ENCODE data around the gene MAP2K1. TPM values are rescaled to one million over a fixed set of nuclear protein-coding genes. Genes with fewer than 3 reads are reported as not detected.

MAP2K1 gene
- total and polyA plus RNA-seq, 2 of the 4 experiments (the other 2 are of a cell fraction) = 34.7 to 37.8 TPM

GRCh38 chr15:66472176-66472999, 85.7 kb downstream of the MAP2K1 start:
- H3K79me1 ChIP-seq (ENCODE audit: low read depth in 1 of 2, low read length in 2 of 2) = peaks cover 25 to 39% of the 10 kb centered on the region in 2 experiments
- H3K27me3 ChIP-seq (ENCODE audit: control insufficient read depth, insufficient read depth, low read length) = no peaks in the 10 kb centered on the region
- ChIA-PET CTCF (interaction anchor here (0.9 to 1.4 kb wide), 2 partner anchors 9 to 25 kb away, joined by 3 read pairs; no protein-coding TSS in a partner anchor), POLR2A (ENCODE audit: unreplicated experiment) (interaction anchor here (0.6 kb wide), 1 partner anchor 14 kb away, joined by 3 read pairs; no protein-coding TSS in a partner anchor)
- DNase-seq (peak; percentile 50), ATAC-seq (ENCODE audit: low read depth) (peak; percentile 60)
- no peak overlapping the region for H3K18ac ChIP-seq (ENCODE audit: low read depth, low read length)
- H2BK20ac ChIP-seq (ENCODE audit: low read depth, low read length) = no peak overlapping the region
- H4K5ac ChIP-seq (ENCODE audit: low read depth, low read length) = no peak overlapping the region
- no peak overlapping the region for H2AK9ac ChIP-seq (replicated peaks; ENCODE audit: low read depth, low read length, poor library complexity)
- no peak overlapping the region for H3K9ac ChIP-seq (ENCODE audit: low read depth, low read length)
- H2BK15ac ChIP-seq (ENCODE audit: low read depth, low read length) = no peak overlapping the region
- peaks cover 1% of the 10 kb centered on the region; the same call in 1 of the 2 replicates for H3K36me3 ChIP-seq (ENCODE audit: control insufficient read depth, insufficient read depth, low read length)
- no peak overlapping the region for H3K4me3 ChIP-seq (ENCODE audit: insufficient read depth, low read depth, low read length)
- H3K4ac ChIP-seq (ENCODE audit: low read depth, low read length) = peak overlapping the region; percentile 15; the same call in 1 of the 2 replicates
- no peaks in the 10 kb centered on the region for H3K9me3 ChIP-seq (ENCODE audit: control insufficient read depth, insufficient read depth, low read length)
- no peak overlapping the region for H3K27ac ChIP-seq (ENCODE audit: insufficient read depth, low read length)
- H3K23ac ChIP-seq (ENCODE audit: low read depth, low read length) = peak overlapping the region; percentile 18; the same call in 1 of the 2 replicates
- intact Hi-C loops (cut with micrococcal nuclease) = no loop called here
- H3K14ac ChIP-seq (replicated peaks; ENCODE audit: low read depth, low read length) = 0 out of 2 replicates have a peak overlapping the region, but pooled peaks have one; percentile 56
- H3K4me2 ChIP-seq (ENCODE audit: low read depth, low read length) = peak overlapping the region; percentile 23; the same call in 1 of the 2 replicates
- peaks cover 2% of the 10 kb centered on the region for H4K20me1 ChIP-seq (ENCODE audit: insufficient read depth, low read length)
- H2BK5ac ChIP-seq (ENCODE audit: low read depth, low read length, poor library complexity, severe bottlenecking) = no peak overlapping the region
- H2AFZ ChIP-seq (replicated peaks; ENCODE audit: low read length, poor library complexity) = no peak overlapping the region
- peaks cover 7% of the 10 kb centered on the region; the same call in 1 of the 2 replicates for H3K9me1 ChIP-seq (ENCODE audit: insufficient read depth, low read length)
- in situ Hi-C loops (cut with MboI; ENCODE audit: low sequenced_read_pairs) = no loop called here
- H3K4me1 ChIP-seq (ENCODE audit: control insufficient read depth, insufficient read depth, low read length) = peaks cover 9% of the 10 kb centered on the region
- no peak overlapping the region for H3K56ac ChIP-seq (ENCODE audit: extremely low read depth, insufficient read depth, low read length)
- no TSS peak for BruUV-seq (replicated peaks)
- no peak overlapping the region for H4K91ac ChIP-seq (ENCODE audit: insufficient read depth, low read depth, low read length)
- H2AK5ac ChIP-seq (ENCODE audit: low read depth, low read length) = peak overlapping the region; percentile 23; the same call in 1 of the 2 replicates
- H4K8ac ChIP-seq (ENCODE audit: low read depth in 2 of 2, low read length in 2 of 2) = peak overlapping the region in 1 of 2 experiments; percentile 67; a peak in 2 of 4 replicates
- no peak overlapping the region for H2BK120ac ChIP-seq (ENCODE audit: low read depth, low read length)
- dilution Hi-C loops (cut with HindIII; ENCODE audit: low sequenced_read_pairs, unreplicated experiment) = no loop called here
- no CpG with 5 or more reads among the region's 8 CpGs for WGBS, 2 experiments (ENCODE audit: extremely low coverage in 2 of 2, insufficient read length in 1 of 2)
- TF ChIP-seq BHLHE40 (IDR thresholded peaks at IDR 0.05; ENCODE audit: low read depth, low read length) (no peak), CTCF (conservative IDR thresholded peaks at IDR 0.05; ENCODE audit: low read depth, low read length) (no peak), NFE2L2 (IDR thresholded peaks at IDR 0.05; ENCODE audit: low read depth, low read length) (no peak), RCOR1 (IDR thresholded peaks at IDR 0.05; ENCODE audit: insufficient replicate concordance, low read length) (no peak), RFX5 (IDR thresholded peaks at IDR 0.05; ENCODE audit: low read depth, low read length) (no peak), CHD1 (IDR thresholded peaks at IDR 0.05; ENCODE audit: low read depth, low read length) (no peak), POLR2A (IDR thresholded peaks at IDR 0.05; ENCODE audit: low read depth, low read length) (no peak), MAFK (IDR thresholded peaks at IDR 0.05; ENCODE audit: low read depth, low read length) (no peak), SMC3 (IDR thresholded peaks at IDR 0.05; ENCODE audit: low read depth, low read length) (no peak), CEBPB (IDR thresholded peaks at IDR 0.05; ENCODE audit: low read depth, low read length) (no peak), MXI1 (IDR thresholded peaks at IDR 0.05; ENCODE audit: borderline replicate concordance, low read depth, low read length) (no peak), MAZ (IDR thresholded peaks at IDR 0.05; ENCODE audit: borderline replicate concordance, low read depth, low read length) (no peak), RAD21 (IDR thresholded peaks at IDR 0.05; ENCODE audit: low read length) (no peak)
- TF ChIP-seq, protein P1, sequence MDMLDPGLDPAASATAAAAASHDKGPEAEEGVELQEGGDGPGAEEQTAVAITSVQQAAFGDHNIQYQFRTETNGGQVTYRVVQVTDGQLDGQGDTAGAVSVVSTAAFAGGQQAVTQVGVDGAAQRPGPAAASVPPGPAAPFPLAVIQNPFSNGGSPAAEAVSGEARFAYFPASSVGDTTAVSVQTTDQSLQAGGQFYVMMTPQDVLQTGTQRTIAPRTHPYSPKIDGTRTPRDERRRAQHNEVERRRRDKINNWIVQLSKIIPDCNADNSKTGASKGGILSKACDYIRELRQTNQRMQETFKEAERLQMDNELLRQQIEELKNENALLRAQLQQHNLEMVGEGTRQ (IDR thresholded peaks at IDR 0.05; ENCODE audit: low read depth, low read length) = no peak; the same call in 1 of the 2 replicates

Measured in IMR-90 (cell line).